ENCODE measurements around the gene OR1D2. TPM values are rescaled to one million over a fixed set of nuclear protein-coding genes. Genes with fewer than 3 reads are reported as not detected.
"Not testable (repeated sequence)": the region's sequence is repeated elsewhere in the genome, so short reads cannot be mapped to it uniquely, and the experiment has no call there.

The OR1D2 gene
- total and polyA plus RNA-seq, 2 donors (not counting 1 experiment from before 2014, with no cell fraction given), result not detected

DNA sequence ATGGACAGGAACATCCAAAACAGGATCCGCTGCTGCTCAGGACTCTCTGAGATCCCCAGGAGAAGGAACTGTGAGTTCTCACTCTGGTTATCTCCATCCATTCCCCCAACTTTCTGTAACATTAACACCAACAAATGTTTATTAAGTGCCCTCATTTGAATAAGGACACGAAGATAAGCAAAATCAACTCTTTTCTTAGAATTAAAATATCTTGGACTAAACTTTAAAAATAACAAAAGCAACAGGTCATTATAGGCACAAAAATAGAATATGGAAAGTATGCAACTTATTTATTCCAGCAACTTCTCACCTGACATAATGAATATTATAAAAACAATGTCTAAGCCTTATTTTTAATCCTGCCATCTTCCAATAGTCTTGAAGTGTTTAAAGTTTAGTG, 40.7 kb downstream of the OR1D2 start, which contains the start of gene OR1D5:
TSS of gene OR1D5 (minus strand) at position 101 of the 400 bp plus-strand sequence. CDS start at position 101, 0 bp downstream.
- not testable (repeated sequence) for DNase-seq (ENCODE audit: low read depth in 2 of 2); H4K20me1 ChIP-seq (ENCODE audit: control insufficient read depth, extremely low read depth, insufficient read depth, low read length)

DNA sequence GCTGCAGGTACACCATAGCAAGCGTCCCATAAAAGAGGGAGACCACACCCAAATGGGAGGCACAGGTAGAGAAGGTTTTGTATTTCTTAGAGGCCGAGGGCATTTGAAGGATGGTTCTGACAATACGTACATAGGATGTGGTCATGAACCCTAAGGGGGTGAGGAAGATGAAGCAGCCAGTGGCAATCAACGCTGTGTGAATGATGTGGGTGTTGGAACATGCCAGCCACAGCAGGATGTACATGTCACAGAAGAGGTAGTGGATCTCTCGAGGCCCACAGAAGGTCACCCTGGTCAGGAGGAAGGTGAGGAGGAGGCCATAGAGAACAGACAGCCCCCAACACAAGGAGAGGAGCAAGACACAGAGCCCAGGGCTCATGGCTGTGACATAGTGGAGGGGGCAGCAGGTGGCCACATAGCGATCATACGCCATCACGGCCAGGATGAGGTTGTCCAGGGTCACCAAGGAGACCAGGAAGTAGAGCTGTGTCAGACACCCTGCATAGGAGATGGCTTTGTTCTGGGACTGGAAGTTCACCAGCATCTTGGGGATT, 41.3 kb downstream of the OR1D2 start:
- DNase-seq (ENCODE audit: low read depth in 2 of 2); H3K27me3 ChIP-seq (ENCODE audit: control insufficient read depth, insufficient read depth, low read length); H3K27ac ChIP-seq (ENCODE audit: insufficient read depth, low read length); H3K4me3 ChIP-seq (replicated peaks in 1 of 4; ENCODE audit: control extremely low read depth in 1 of 4, insufficient read depth in 1 of 4, low read depth in 3 of 4, low read length in 4 of 4); H3K9me3 ChIP-seq (ENCODE audit: control insufficient read depth, insufficient read depth, low read depth, low read length); H3K9ac ChIP-seq (ENCODE audit: insufficient read depth, low read length); H3K36me3 ChIP-seq (ENCODE audit: control insufficient read depth, insufficient read depth, low read length); H3K4me1 ChIP-seq (ENCODE audit: control insufficient read depth, extremely low read depth, insufficient read depth, low read length); H4K20me1 ChIP-seq (ENCODE audit: control insufficient read depth, extremely low read depth, insufficient read depth, low read length); H2AFZ ChIP-seq (ENCODE audit: low read length); H3K4me2 ChIP-seq (ENCODE audit: extremely low read depth, insufficient read depth, low read length); H3K79me2 ChIP-seq (ENCODE audit: control insufficient read depth, insufficient read depth, low read length): not testable (repeated sequence)

More for the DNA sequence above, 40.7 kb downstream of the OR1D2 start, which contains the start of gene OR1D5:
- H3K36me3 ChIP-seq (ENCODE audit: control insufficient read depth, insufficient read depth, low read length); H3K27ac ChIP-seq (ENCODE audit: insufficient read depth, low read length); H3K79me2 ChIP-seq (ENCODE audit: control insufficient read depth, insufficient read depth, low read length); H3K4me1 ChIP-seq (ENCODE audit: control insufficient read depth, extremely low read depth, insufficient read depth, low read length); H3K4me2 ChIP-seq (ENCODE audit: extremely low read depth, insufficient read depth, low read length); H3K9me3 ChIP-seq (ENCODE audit: control insufficient read depth, insufficient read depth, low read depth, low read length); H3K4me3 ChIP-seq (replicated peaks in 1 of 4; ENCODE audit: control extremely low read depth in 1 of 4, insufficient read depth in 1 of 4, low read depth in 3 of 4, low read length in 4 of 4); H2AFZ ChIP-seq (ENCODE audit: low read length); H3K9ac ChIP-seq (ENCODE audit: insufficient read depth, low read length); H3K27me3 ChIP-seq (ENCODE audit: control insufficient read depth, insufficient read depth, low read length): not testable (repeated sequence)

DNA sequence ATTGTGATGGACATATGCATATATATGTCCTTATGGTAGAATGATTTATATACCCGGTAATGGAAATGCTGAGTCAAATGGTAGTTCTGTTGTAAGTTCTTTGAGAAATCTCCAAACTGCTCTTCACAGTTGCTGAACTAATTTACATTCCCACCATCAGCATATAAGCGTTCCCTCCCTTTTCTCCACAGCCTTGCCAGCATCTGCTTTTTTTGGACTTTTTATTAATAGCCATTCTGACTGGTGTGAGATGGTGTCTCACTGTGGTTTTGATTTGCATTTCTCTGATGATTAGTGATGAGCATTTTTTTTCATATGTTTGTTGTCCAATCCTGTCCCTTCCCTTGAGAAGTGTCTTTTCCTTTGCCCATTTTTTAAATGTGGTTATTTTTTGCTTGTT, 49.4 kb downstream of the OR1D2 start:
- not testable (repeated sequence) for H3K9me3 ChIP-seq (ENCODE audit: control insufficient read depth, insufficient read depth, low read depth, low read length); H3K36me3 ChIP-seq (ENCODE audit: control insufficient read depth, insufficient read depth, low read length); H3K9ac ChIP-seq (ENCODE audit: insufficient read depth, low read length); H3K79me2 ChIP-seq (ENCODE audit: control insufficient read depth, insufficient read depth, low read length); H3K27me3 ChIP-seq (ENCODE audit: control insufficient read depth, insufficient read depth, low read length); H3K4me1 ChIP-seq (ENCODE audit: control insufficient read depth, extremely low read depth, insufficient read depth, low read length); H3K4me2 ChIP-seq (ENCODE audit: extremely low read depth, insufficient read depth, low read length); DNase-seq (ENCODE audit: low read depth in 2 of 2); H2AFZ ChIP-seq (ENCODE audit: low read length); H3K4me3 ChIP-seq (replicated peaks in 1 of 4; ENCODE audit: control extremely low read depth in 1 of 4, insufficient read depth in 1 of 4, low read depth in 3 of 4, low read length in 4 of 4); H3K27ac ChIP-seq (ENCODE audit: insufficient read depth, low read length); H4K20me1 ChIP-seq (ENCODE audit: control insufficient read depth, extremely low read depth, insufficient read depth, low read length)

DNA sequence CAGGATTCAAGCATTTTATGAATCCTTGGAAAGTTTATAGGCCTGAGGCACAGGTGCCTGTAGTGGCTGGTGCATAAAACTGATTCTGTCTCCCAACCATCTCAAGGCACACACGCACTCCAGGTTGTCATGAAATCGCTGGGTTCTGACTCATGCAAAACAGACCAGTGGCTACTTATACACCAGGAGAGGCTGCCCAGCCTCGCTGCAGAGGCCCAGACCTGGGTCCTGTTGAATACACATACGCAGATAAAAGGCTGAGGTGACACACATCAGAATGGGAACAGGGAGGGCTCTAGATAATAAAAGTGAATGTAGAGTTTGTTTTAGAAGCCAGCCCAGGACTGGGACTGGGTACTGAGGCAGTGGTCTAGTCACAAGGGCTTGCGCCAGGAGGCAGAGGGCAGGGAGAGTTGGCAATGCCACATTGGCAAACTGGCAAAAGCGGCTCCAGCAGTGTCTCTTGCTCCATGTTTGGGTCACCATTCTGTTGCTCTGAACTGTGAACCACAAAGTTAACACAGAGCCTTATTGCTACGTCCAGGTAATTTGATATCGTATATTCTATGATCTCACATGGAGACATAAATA, 54.4 kb downstream of the OR1D2 start:
- no peak overlapping the region for H3K4me2 ChIP-seq (ENCODE audit: extremely low read depth, insufficient read depth, low read length)

More for the DNA sequence above, 54.4 kb downstream of the OR1D2 start:
- Histone ChIP-seq H3K27me3 (ENCODE audit: control insufficient read depth, insufficient read depth, low read length) (no peaks in the 10 kb centered on the region), H3K4me3 (replicated peaks in 1 of 4; ENCODE audit: control extremely low read depth in 1 of 4, insufficient read depth in 1 of 4, low read depth in 3 of 4, low read length in 4 of 4) (peak overlapping the region in 2 of 4 experiments; percentile 80 to 83), H3K79me2 (ENCODE audit: control insufficient read depth, insufficient read depth, low read length) (no peaks in the 10 kb centered on the region), H2AFZ (ENCODE audit: low read length) (no peak overlapping the region), H3K27ac (ENCODE audit: insufficient read depth, low read length) (no peak overlapping the region), H4K20me1 (ENCODE audit: control insufficient read depth, extremely low read depth, insufficient read depth, low read length) (no peaks in the 10 kb centered on the region), H3K9me3 (ENCODE audit: control insufficient read depth, insufficient read depth, low read depth, low read length) (no peaks in the 10 kb centered on the region), H3K9ac (ENCODE audit: insufficient read depth, low read length) (no peak overlapping the region), H3K4me1 (ENCODE audit: control insufficient read depth, extremely low read depth, insufficient read depth, low read length) (no peaks in the 10 kb centered on the region), H3K36me3 (ENCODE audit: control insufficient read depth, insufficient read depth, low read length) (no peaks in the 10 kb centered on the region)
- TF ChIP-seq EZH2 (IDR thresholded peaks at IDR 0.05; ENCODE audit: low read length, missing control alignments) (no peak), CTCF (conservative IDR thresholded peaks at IDR 0.05 in 1 of 2, IDR thresholded peaks at IDR 0.05 in 1 of 2; ENCODE audit: low read depth in 1 of 2, low read length in 2 of 2) (no peak)
- DNase-seq (ENCODE audit: low read depth in 2 of 2), result peak in 1 of 2 donors; percentile 44
